Neutrophil (primary cell): ENCODE measurements around the gene GRAP2.
"Not testable (repeated sequence)": the region's sequence is repeated elsewhere in the genome, so short reads cannot be mapped to it uniquely, and the experiment has no call there.

Experiments
- H3K27ac ChIP-seq: fragments of 200-600 bp; sonication (generic); 2 replicates; pipeline ENCODE4 v1.5.1; 2016; ENCODE audit warnings: mild to moderate bottlenecking, moderate library complexity
- H3K27me3 ChIP-seq: fragments of 200-600 bp; sonication (generic); 2 replicates; pipeline ENCODE4 v1.6.0; 2016; ENCODE audit warnings: mild to moderate bottlenecking
- H3K36me3 ChIP-seq: fragments of 200-600 bp; sonication (generic); 2 replicates; pipeline ENCODE4 v1.5.1; 2017
- H3K4me1 ChIP-seq, 2 experiments: fragments of 200-600 bp in 1 of 2; sonication (generic) in 1 of 2; 1 replicate in 1 of 2; 2 replicates in 1 of 2; pipeline versions ENCODE4 v1.5.1 to v1.6.1; 2013 to 2016; ENCODE audit warnings: low read depth in 1 of 2, low read length in 1 of 2, mild to moderate bottlenecking in 1 of 2, moderate library complexity in 1 of 2; ENCODE audit not compliant: control insufficient read depth in 1 of 2, insufficient read depth in 1 of 2
- H3K4me3 ChIP-seq, 2 experiments: fragments of 200-600 bp in 1 of 2; sonication (generic) in 1 of 2; 1 replicate in 1 of 2; 2 replicates in 1 of 2; pipeline ENCODE4 v1.5.1; 2013 to 2016; ENCODE audit warnings: low read depth in 1 of 2, low read length in 1 of 2, mild to moderate bottlenecking in 1 of 2, moderate library complexity in 1 of 2
- H3K9me3 ChIP-seq: fragments of 200-600 bp; sonication (generic); 2 replicates; pipeline ENCODE4 v1.5.1; 2016
- TF ChIP-seq, protein P1 (sequence below): fragments of 200-600 bp; sonication (generic); IDR thresholded peaks from 2 replicates; pipeline ENCODE4 v1.5.1; 2016; ENCODE audit warnings: antibody characterized with exemption

Gene GRAP2

DNA sequence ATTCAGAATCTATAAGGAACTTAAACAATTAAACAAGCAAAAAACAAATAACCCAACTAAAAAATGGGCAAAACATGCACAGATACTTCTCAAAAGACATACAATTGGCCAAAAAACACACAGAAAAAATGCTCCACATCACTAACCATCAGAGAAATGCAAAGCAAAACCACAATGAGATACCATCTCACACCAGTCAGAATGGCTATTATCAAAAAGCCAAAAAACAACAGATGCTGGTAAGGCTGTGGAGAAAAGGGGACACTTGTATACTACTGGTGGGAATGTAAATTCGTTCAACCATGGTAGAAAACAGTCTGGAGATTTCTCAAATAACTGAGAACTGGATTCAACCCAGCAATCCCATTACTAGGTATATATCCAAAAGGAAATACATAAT lies 32.1 kb upstream of the GRAP2 start:
- TF ChIP-seq, protein P1, sequence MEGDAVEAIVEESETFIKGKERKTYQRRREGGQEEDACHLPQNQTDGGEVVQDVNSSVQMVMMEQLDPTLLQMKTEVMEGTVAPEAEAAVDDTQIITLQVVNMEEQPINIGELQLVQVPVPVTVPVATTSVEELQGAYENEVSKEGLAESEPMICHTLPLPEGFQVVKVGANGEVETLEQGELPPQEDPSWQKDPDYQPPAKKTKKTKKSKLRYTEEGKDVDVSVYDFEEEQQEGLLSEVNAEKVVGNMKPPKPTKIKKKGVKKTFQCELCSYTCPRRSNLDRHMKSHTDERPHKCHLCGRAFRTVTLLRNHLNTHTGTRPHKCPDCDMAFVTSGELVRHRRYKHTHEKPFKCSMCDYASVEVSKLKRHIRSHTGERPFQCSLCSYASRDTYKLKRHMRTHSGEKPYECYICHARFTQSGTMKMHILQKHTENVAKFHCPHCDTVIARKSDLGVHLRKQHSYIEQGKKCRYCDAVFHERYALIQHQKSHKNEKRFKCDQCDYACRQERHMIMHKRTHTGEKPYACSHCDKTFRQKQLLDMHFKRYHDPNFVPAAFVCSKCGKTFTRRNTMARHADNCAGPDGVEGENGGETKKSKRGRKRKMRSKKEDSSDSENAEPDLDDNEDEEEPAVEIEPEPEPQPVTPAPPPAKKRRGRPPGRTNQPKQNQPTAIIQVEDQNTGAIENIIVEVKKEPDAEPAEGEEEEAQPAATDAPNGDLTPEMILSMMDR = no peak
- no peaks in the 10 kb centered on the region for H3K36me3 ChIP-seq
- no peak overlapping the region for H3K27ac ChIP-seq
- H3K9me3 ChIP-seq = no peaks in the 10 kb centered on the region
- no peaks in the 10 kb centered on the region for H3K27me3 ChIP-seq
- no peak overlapping the region for H3K4me3 ChIP-seq
- H3K4me1 ChIP-seq = no peaks in the 10 kb centered on the region

DNA sequence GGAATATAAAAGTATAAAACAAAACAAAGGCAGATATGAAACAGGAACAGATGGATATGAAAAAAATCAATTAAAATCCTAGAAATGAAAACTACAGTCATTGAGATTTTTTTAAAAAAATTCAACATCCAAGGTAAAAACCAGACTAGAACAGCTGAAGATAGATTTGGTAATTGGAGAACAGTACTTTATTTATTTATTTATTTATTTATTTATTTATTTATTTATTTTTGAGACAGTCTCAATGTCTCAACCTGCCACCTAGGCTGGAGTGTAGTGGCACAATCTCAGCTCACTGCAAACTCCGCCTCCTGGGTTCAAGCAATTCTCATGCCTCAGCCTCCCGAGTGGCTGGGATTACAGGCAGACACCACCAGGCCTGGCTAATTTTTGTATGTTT lies 31.1 kb upstream of the GRAP2 start:
- not testable (repeated sequence) for H3K27ac ChIP-seq, H3K4me3 ChIP-seq, H3K9me3 ChIP-seq, H3K4me1 ChIP-seq, H3K36me3 ChIP-seq, H3K27me3 ChIP-seq

DNA sequence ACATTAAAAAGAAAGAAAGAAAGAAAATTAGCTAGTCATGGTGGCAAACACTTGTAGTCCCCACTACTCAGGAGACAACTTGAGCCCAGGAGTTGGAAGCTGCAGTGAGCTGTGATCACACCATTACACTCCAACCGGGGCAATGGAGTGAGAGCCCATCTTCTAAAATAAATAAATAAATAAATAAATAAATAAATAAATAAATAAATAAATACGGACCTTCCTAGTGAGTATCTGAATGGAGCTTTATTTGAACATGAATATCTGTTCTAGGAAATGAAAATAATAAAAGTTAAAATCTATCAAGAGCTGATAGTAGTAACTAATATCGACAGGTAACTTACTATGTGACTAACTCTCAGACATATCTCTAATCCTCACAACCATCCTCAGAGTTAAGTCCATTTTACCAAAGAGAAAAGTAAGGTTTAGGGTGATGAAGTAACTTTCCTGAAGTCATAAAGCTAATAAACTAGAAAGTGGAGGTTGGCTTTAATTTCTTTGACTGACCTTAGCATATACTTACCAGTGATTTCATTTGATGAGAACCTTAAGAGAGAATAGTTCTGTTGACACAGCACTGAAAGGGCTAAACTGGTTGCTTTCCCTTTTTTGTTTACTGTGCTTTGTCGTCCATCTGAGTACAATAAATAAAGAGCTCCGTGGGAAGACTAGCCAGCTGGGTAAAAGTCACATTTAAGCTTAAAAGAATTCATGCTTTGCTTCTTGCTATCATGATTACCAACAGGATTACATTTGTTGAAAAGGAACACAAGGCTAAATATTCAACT lies 29.7 kb upstream of the GRAP2 start:
- TF ChIP-seq, protein P1 = no peak
- Histone ChIP-seq H3K9me3 (no peaks in the 10 kb centered on the region), H3K4me1 (peaks cover 0 to 6% of the 10 kb centered on the region in 2 experiments), H3K4me3 (no peak overlapping the region), H3K27me3 (no peaks in the 10 kb centered on the region), H3K36me3 (no peaks in the 10 kb centered on the region), H3K27ac (no peak overlapping the region)

DNA sequence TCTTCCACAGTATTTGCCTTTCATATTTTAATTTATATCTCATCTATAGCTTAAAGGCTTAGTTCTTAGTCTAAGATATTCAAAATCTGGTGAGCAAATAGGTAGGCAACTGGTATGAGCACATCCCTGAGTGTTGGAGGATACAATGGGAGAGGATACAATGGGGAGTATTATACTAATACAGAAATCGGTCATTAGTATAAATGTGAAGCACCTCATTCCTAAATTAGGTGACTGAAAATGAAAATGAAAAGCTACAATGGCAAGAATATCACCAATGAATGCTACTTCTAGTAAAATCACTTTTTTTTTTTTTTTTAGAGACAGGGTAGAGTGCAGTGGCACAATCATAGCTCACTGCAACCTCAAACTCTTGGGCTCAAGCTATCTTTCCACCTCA lies 28.3 kb upstream of the GRAP2 start:
- peaks cover 12 to 16% of the 10 kb centered on the region in 2 experiments for H3K4me1 ChIP-seq
- H3K27me3 ChIP-seq = no peaks in the 10 kb centered on the region
- H3K9me3 ChIP-seq = no peaks in the 10 kb centered on the region
- no peak overlapping the region for H3K4me3 ChIP-seq
- no peaks in the 10 kb centered on the region for H3K36me3 ChIP-seq
- TF ChIP-seq, protein P1 = no peak
- no peak overlapping the region for H3K27ac ChIP-seq

DNA sequence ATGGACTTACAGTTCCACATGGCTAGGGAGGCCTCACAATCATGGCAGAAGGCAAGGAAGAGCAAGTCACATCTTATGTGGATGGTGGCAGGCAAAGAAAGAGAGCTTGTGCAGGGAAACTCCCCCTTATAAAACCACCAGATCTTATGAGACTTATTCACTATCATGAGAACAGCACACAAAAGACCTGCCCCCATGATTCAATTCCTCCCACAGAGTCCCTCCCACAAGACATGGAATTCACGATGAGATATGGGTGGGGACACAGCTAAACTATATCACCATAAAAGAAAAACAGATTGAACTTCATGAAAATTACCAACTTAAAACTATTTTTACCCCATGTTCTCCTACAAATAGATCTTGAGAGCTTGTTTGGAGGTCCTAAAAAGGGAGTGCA lies 26.9 kb upstream of the GRAP2 start:
- Histone ChIP-seq H3K4me3 (no peak overlapping the region), H3K27ac (no peak overlapping the region), H3K36me3 (no peaks in the 10 kb centered on the region), H3K27me3 (no peaks in the 10 kb centered on the region), H3K4me1 (peaks cover 14 to 16% of the 10 kb centered on the region in 2 experiments), H3K9me3 (no peaks in the 10 kb centered on the region)
- TF ChIP-seq, protein P1 = no peak

DNA sequence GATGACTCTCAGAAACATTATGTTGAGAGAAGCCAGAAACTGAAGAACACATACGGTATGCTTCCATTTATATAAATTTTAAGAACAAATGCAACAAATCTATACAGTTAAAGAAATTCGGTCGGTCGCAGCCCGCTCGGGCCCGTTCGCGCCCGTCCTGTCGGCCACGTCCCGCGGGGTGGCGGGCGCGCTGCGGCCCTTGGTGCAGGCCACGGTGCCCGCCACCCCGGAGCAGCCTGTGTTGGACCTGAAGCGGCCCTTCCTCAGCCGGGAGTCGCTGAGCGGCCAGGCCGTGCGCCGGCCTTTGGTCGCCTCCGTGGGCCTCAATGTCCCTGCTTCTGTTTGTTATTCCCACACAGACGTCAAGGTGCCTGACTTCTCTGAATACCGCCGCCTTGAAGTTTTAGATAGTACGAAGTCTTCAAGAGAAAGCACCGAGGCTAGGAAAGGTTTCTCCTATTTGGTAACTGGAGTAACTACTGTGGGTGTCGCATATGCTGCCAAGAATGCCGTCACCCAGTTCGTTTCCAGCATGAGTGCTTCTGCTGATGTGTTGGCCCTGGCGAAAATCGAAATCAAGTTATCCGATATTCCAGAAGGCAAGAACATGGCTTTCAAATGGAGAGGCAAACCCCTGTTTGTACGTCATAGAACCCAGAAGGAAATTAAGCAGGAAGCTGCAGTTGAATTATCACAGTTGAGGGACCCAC lies 25.6 kb upstream of the GRAP2 start:
- not testable (repeated sequence) for H3K27ac ChIP-seq, H3K27me3 ChIP-seq, H3K4me3 ChIP-seq, H3K36me3 ChIP-seq, H3K9me3 ChIP-seq
- peaks cover 14 to 16% of the 10 kb centered on the region in 2 experiments for H3K4me1 ChIP-seq
